ENCODE measurements around the gene PTPN13.

- TF ChIP-seq CTCF (IDR thresholded peaks at IDR 0.05) (no peak), POLR2A (IDR thresholded peaks at IDR 0.05) (no peak), EP300 (IDR thresholded peaks at IDR 0.05) (no peak)
Observed at GRCh38 chr4:86847571-86847970, 253.5 kb downstream of the PTPN13 start.
